Amniotic epithelial cell (primary cell): Measurements from ENCODE around the gene NOXO1.
"Not testable (repeated sequence)": the region's sequence is repeated elsewhere in the genome, so short reads cannot be mapped to it uniquely, and the experiment has no call there.

Source experiments
- DNase-seq: peaks from one replicate; pipeline ENCODE4 v3.0.0-alpha.2; 2010; ENCODE audit warnings: low read depth

The NOXO1 gene

GRCh38 chr16:1962161-1963153 lies 18.8 kb downstream of the NOXO1 start:
- not testable (repeated sequence) for DNase-seq

DNA sequence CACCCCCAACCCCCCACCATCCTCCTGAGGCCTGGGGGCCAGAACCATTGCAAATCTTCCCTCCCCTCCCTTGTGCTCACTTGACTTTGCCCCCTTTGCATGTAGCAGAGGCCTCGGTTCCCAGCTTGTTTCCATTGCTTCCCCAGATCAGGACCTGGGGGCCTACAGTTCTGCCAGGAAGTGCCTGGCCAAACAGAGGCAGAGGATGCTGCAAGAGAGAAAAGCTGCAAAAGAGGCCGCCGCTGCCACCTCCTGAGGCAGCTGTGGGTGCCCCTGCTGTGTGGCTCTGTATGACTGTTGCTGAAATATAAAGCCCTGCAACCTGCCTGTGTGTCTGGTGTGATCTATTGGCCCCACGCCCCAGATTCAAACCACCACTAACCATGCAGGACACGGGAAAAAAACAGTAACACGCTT lies 19.6 kb downstream of the NOXO1 start:
- DNase-seq, result no peak

- peak; percentile 43 for DNase-seq
Observed at GRCh38 chr16:1960665-1961630, 20.3 kb downstream of the NOXO1 start.

GRCh38 chr16:1959269-1960039 lies 21.8 kb downstream of the NOXO1 start, which contains the start of gene NDUFB10:
TSS of gene NDUFB10 (plus strand) at chr16:1959538. CDS start at chr16:1959625, 87 bp downstream.
- DNase-seq, result peak; percentile 86

DNA sequence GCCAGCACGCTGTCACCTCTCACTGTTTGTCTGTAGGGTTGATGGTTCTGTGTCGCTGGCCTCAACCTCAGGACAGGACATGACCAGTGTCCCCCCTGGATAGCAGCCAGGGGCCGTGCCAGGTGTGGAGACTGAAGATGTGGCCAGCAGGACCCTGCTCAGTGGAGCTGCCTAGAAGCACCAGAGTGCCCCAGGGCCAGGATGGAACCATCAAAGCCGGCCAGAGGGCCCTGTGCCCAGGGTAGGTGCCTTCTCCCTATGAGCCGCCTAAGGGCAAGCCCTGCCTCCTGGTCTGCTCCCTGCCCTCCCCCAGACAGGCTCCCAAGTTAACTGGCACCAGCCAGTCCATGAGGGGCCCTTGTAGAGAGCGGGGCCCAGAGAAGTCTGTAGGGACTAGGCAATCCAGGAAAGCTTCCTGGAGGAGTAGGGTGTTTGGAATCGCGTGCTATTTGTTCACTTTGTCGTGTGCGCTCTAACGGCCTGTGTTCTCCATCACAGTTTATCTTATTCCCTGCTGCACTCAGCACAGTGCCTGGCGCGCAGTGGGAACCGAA lies 22.5 kb downstream of the NOXO1 start:
- DNase-seq, result no peak

- DNase-seq, result not testable (repeated sequence)
Observed at GRCh38 chr16:1958143-1958491, 23.2 kb downstream of the NOXO1 start.

DNA sequence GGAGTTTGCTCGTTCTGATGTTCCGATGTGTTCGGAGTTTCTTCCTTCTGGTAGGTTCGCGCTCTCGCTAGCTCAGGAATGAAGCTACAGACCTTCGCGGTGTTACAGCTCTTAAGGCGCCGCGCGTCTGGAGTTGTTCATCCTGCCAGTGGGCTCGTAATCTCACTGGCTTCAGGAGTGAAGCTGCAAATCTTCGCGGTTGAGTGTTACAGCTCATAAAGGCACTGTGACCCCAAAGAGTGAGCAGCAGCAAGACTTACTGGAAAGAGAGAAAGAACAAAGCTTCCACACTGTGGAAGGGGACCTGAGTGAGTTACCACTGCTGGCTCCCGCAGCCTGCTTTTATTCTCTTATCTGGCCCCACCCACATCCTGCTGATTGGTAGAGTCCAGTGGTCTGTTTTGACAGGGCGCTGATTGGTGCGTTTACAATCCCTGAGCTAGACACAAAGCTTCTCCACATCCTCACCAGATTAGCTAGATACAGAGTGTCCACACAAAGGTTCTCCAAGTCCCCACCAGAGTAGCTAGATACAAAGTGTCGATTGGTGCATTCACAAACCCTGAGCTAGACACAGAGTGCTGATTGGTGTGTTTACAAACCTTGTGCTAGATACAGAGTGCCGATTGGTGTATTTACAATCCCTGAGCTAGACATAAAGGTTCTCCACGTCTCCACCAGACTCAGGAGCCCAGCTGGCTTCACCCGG lies 23.7 kb downstream of the NOXO1 start:
- not testable (repeated sequence) for DNase-seq

- DNase-seq, result no peak
Observed at GRCh38 chr16:1953734-1954133, 27.5 kb downstream of the NOXO1 start.

DNA sequence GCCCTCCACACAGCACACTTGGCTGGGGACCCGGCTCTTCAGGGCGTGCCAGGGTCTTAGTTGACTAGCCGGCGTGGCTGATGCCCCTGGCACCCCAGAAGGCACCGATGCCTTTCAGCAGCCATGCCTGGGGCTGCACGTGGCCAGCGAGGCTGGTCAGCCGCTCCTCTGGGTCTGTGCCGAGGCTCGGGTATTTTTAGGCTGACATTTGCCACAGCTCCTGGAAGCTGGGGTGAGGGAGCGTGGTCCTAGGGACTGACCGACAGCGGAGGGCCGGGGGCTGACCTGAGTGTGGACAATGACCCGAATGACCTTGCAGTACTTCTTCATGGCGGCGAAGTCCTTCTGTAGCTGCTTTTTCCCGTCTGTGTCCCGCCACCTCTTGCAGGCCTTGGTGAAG lies 30.7 kb downstream of the NOXO1 start:
- no peak for DNase-seq

DNA sequence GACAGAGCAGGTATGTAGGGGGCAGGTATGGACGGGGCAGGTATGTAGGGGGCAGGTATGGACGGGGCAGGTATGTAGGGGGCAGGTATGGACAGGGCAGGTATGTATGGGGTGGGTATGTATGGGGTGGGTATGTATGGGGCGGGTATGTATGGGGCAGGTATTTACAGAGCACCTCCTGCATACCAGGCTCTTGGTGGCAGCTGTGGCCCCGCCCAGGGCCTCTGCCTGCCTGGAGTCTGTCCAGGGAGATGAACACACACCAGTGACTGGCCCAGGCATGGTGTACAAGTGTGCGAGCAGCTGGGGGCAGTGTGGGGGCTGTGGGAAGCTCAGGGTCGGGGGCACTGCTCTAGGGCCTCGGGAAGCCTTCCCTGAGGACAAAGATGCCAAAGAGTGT lies 31.2 kb downstream of the NOXO1 start:
- DNase-seq, result no peak

DNA sequence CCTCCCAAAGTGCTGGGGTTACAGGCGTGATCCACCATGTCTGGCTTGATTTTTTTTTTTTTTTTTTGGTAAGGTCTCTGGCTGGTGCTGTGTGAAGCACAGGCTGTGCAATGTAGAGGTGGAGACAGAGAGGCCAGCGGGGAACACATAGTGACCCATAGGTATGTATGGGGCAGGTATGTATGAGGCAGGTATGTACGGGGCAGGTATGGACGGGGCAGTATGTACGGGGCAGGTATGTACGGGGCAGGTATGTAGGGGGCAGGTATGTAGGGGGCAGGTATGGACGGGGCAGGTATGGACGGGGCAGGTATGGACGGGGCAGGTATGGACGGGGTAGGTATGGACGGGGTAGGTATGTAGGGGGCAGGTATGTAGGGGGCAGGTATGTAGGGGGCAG lies 31.8 kb downstream of the NOXO1 start:
- DNase-seq, result no peak

- DNase-seq, result no peak
Observed at GRCh38 chr16:1947369-1947670, 33.9 kb downstream of the NOXO1 start.

DNA sequence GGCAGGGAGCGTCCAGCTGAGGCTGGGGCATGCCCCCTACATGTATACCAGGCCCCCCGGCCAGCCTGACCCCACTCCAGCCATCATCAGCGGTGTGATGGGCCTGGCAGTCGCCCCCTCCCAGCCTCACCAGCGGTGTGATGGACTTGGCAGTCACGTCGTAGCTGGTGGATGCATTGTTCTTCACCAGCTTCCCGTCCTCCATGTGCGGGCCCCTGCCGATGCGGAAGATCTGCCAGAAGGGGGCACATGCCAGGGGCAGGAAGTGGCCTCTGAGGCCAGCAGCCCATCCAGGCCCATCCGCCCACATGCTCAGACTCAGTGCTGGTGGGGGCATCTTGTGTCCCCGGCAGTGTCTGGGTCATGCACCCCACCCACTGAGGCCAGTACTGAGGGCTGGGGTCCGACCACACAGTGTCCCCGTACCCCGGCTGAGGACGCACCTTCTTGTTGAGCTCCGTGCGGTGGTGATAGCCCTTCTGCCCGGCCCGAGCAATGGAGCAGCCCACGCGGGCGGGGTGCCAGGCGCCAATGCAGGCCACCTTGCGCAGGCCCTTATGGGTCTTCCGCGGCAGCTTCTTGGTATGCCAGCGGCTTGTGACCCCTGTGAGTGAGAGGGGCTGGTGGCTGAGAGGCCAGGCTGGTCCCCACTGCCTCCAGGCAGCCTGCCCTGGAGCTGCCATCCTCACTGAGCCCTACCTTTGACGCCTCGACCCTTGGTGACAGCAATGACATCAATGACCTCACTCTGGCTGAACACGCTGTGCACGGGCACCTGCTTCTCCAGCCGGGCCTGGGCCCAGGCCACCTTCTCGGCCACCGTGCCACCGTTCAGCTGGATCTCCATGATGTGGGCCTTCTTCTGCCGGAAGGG lies 34.5 kb downstream of the NOXO1 start:
- no peak for DNase-seq

DNA sequence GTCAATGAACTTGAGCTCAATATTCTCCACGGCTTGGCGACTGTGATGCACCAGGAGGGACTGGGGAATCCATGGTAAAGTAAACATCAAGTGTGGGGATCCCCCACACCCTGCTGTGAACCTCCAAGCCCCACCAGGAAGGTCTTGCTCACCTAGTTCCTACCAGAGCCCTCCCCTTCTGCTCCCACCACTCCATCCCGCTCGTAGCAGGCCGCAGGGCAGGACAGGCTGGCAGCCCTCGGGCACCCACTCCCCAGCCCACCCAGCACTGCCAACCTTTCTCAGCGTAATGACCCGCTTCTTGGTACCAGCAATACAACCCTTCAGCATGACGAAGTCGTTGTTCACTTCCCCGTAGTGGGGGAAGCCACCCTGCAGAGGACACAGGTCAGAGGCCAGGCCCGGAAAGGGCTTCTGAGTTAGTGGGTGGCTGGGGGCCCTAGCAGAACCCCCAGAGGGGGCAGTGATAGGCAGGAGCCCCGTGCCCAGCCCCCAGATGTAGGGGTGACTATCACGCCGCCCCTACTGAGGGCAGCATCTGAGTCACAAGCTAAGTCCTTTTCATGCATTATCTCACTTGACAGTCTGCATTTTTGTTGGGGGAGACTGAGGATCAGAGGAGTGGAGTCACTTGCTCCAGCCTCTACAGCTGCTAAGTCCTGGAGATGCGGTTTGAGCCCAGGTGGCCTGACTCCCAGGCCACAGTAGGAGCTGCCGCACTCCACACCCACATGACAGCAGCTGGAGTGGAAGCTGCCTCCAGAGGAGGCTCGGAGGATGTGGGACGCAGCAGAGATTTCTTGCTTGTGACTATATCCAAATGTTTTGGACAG lies 35.5 kb downstream of the NOXO1 start:
- DNase-seq, result no peak

GRCh38 chr16:1944612-1945199 lies 36.6 kb downstream of the NOXO1 start:
- no peak for DNase-seq

GRCh38 chr16:1942810-1943726 lies 38.2 kb downstream of the NOXO1 start, which contains the start of gene MSRB1:
TSS of gene MSRB1 (minus strand) at chr16:1943199. CDS start at chr16:1943156, 43 bp downstream.
- peak; percentile 96 for DNase-seq

GRCh38 chr16:1942047-1942809 lies 39.0 kb downstream of the NOXO1 start:
- DNase-seq, result no peak
